GM12878 (cell line): Measurements from ENCODE around the gene PPP2R5A. TPM values are rescaled to one million over a fixed set of nuclear protein-coding genes. Genes with fewer than 3 reads are reported as not detected.

Source experiments
- ATAC-seq: fragments of 200-7000 bp; cut with Tn5 transposase; 3 replicates; pipeline ENCODE4 v1.9.1; 2020; ENCODE audit warnings: mild to moderate bottlenecking, moderate library complexity
- BruUV-seq: library from RNA; stranded (reverse); fragments of 400-500 nt; replicated peaks from 2 replicates; lab custom pipeline; 2021; lab: Mats Ljungman, UMichigan
- CTCF ChIA-PET: fragments of 300-600 bp; sonication (Branson Sonifier 250); formaldehyde crosslinking; extraction: SDS; loops from one replicate; lab custom pipeline; 2021; ENCODE audit warnings: inconsistent platforms; lab: Yijun Ruan, JAX
- POLR2A ChIA-PET: fragments of 350-600 bp; formaldehyde crosslinking; extraction: SDS; loops from one replicate; lab custom pipeline; 2021; ENCODE audit warnings: inconsistent platforms; lab: Charles Lee
- RAD21 ChIA-PET: fragments of 300-600 bp; sonication (Branson Sonifier 250); formaldehyde crosslinking; loops from one replicate; lab custom pipeline; 2023; ENCODE audit warnings: antibody characterized with exemption; ENCODE audit not compliant: unreplicated experiment; lab: Charles Lee
- SMC1A ChIA-PET: fragments of 300-600 bp; sonication (Branson Sonifier 250); formaldehyde crosslinking; loops from one replicate; lab custom pipeline; 2023; ENCODE audit not compliant: unreplicated experiment, uncharacterized antibody; lab: Charles Lee
- DNase-seq: peaks from one replicate; pipeline ENCODE4 v3.0.0-alpha.2; 2011; ENCODE audit warnings: low read depth, low spot score
- FAIRE-seq: peaks from 3 replicates; lab custom pipeline; 2011; peaks lifted over from hg19 to GRCh38; lab: Jason Lieb, UNC
- H2AFZ ChIP-seq: 2 replicates; pipeline ENCODE4 v1.6.0; 2011; ENCODE audit warnings: low read depth, low read length, control low read depth; ENCODE audit not compliant: control insufficient read depth
- H3K27ac ChIP-seq: 2 replicates; pipeline ENCODE4 v1.5.1; 2011; ENCODE audit warnings: control low read depth; ENCODE audit not compliant: control insufficient read depth, insufficient read depth
- H3K27me3 ChIP-seq, 2 experiments: replicated peaks in 1 of 2; 2 replicates each; pipeline versions ENCODE4 v1.6.0 to v1.6.1; 2011; ENCODE audit warnings: low read length in 1 of 2; ENCODE audit not compliant: control insufficient read depth in 2 of 2, insufficient read depth in 2 of 2
- H3K36me3 ChIP-seq, 2 experiments: 2 replicates each; pipeline ENCODE4 v1.5.1; 2011; ENCODE audit warnings: low read length in 1 of 2; ENCODE audit not compliant: control insufficient read depth in 2 of 2, insufficient read depth in 2 of 2
- H3K4me1 ChIP-seq: 2 replicates; pipeline ENCODE4 v1.6.1; 2011; ENCODE audit warnings: mild to moderate bottlenecking, low read length, moderate library complexity, mixed read lengths; ENCODE audit not compliant: control insufficient read depth, insufficient read depth
- H3K4me2 ChIP-seq: 2 replicates; pipeline ENCODE4 v1.6.0; 2011; ENCODE audit warnings: control low read depth; ENCODE audit not compliant: control insufficient read depth, insufficient read depth
- H3K4me3 ChIP-seq: fragments of 200-600 bp; sonication (generic); 2 replicates; pipeline ENCODE4 v1.5.1; 2016
- H3K79me2 ChIP-seq: 2 replicates; pipeline ENCODE4 v1.6.0; 2011; ENCODE audit warnings: low read length; ENCODE audit not compliant: control insufficient read depth, insufficient read depth
- H3K9ac ChIP-seq: 2 replicates; pipeline ENCODE4 v1.8.0; 2011; ENCODE audit warnings: low read length, control low read depth, mixed read lengths; ENCODE audit not compliant: control insufficient read depth, insufficient read depth
- H3K9me3 ChIP-seq: replicated peaks from 3 replicates; pipeline ENCODE4 v1.5.1; 2011; ENCODE audit warnings: mild to moderate bottlenecking, low read length; ENCODE audit not compliant: control insufficient read depth, insufficient read depth
- H4K20me1 ChIP-seq: 2 replicates; pipeline ENCODE4 v1.6.0; 2011; ENCODE audit not compliant: control insufficient read depth, insufficient read depth
- IKZF2 ChIP-seq, 2 experiments: fragments of 450-650 bp; IDR thresholded peaks; 2 replicates each; pipeline ENCODE4 v1.6.1; 2017; ENCODE audit warnings: mild to moderate bottlenecking in 2 of 2, moderate library complexity in 2 of 2
- NR2C1 ChIP-seq: fragments of 450-650 bp; IDR thresholded peaks from 2 replicates; pipeline ENCODE4 v1.6.1; 2017; ENCODE audit warnings: antibody characterized with exemption, mild to moderate bottlenecking, moderate library complexity
- TARDBP ChIP-seq: IDR thresholded peaks from 2 replicates; pipeline ENCODE4 v1.6.1; 2016; ENCODE audit warnings: borderline replicate concordance
- WGBS: methylation state at CpG from one replicate; pipeline ENCODE4 v1.1.6; 2016; ENCODE audit warnings: low lambda C conversion rate; ENCODE audit not compliant: insufficient replicate concordance, insufficient coverage; ENCODE audit errors: missing lambda C conversion rate; 5-methylcytosine and 5-hydroxymethylcytosine counted together
- in situ Hi-C: fragments of 300-500 bp; cut with MboI; formaldehyde crosslinking; loops from 9 replicates; pipeline ENCODE4 v1.14.3; 2018; ENCODE audit warnings: mixed read lengths
- intact Hi-C: fragments of 100-400 bp; cut with micrococcal nuclease; formaldehyde crosslinking; loops from one replicate; pipeline ENCODE4 v1.14.2; 2022; ENCODE audit not compliant: unreplicated experiment
- polyA plus RNA-seq, 11 experiments: library from polyadenylated mRNA; depleted of rRNA in 4 of 11; unstranded in 6 of 11; stranded (reverse) in 5 of 11; fragments of >200 nt; fragmentation: Nextera tagmentation in 4 of 11; fragmentation: Illumina TruSeq in 1 of 11; extraction: Ambion mirVana in 4 of 11; extraction: Trizol in 1 of 11; gene quantifications; 1 replicate in 1 of 11; 2 replicates in 10 of 11; pipeline versions ENCODE4 v1.2.1 to v1.2.3, GENCODE V29; 2011 to 2016; ENCODE audit warnings: inconsistent platforms in 2 of 11, missing spikeins in 2 of 11, low read depth in 1 of 11
- total RNA-seq, 4 experiments: library from RNA; depleted of rRNA in 3 of 4; stranded (reverse); fragments of >200 nt in 3 of 4; fragmentation: Illumina TruSeq in 1 of 4; extraction: Trizol in 1 of 4; gene quantifications; 2 replicates each; pipeline versions ENCODE4 v1.2.1 to v1.2.3, GENCODE V29; 2013 to 2021
- TF ChIP-seq, protein P1 (sequence below): fragments of 450-650 bp; formaldehyde crosslinking; IDR thresholded peaks from 2 replicates; pipeline ENCODE4 v1.4.0; 2020; ENCODE audit warnings: mild to moderate bottlenecking, moderate library complexity

PPP2R5A gene
- total and polyA plus RNA-seq, 10 of the 15 experiments (the other 5 are each of a cell fraction or from before 2014, with no cell fraction given) = 15.4 to 40.6 (median 32.5) TPM

DNA sequence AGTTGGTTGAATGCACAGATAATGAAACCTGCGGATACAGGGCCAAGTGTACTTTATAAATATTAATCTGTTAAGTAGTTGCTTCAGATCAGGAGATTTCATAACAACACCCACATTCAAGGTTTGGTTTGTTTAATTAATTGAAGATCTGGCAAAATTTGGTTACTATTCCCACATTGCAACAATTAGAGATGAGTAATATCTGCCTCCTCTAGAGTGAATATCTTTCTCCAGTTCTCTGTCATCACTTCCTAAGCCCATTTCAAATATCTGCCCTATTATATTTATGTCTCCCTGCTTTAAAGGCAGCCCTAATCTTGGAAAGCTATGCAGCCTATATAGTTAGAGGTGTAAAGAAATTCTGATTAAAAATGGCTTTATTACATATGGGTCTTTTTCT, 61.4 kb downstream of the PPP2R5A start (continued):
- TF ChIP-seq, protein P1, sequence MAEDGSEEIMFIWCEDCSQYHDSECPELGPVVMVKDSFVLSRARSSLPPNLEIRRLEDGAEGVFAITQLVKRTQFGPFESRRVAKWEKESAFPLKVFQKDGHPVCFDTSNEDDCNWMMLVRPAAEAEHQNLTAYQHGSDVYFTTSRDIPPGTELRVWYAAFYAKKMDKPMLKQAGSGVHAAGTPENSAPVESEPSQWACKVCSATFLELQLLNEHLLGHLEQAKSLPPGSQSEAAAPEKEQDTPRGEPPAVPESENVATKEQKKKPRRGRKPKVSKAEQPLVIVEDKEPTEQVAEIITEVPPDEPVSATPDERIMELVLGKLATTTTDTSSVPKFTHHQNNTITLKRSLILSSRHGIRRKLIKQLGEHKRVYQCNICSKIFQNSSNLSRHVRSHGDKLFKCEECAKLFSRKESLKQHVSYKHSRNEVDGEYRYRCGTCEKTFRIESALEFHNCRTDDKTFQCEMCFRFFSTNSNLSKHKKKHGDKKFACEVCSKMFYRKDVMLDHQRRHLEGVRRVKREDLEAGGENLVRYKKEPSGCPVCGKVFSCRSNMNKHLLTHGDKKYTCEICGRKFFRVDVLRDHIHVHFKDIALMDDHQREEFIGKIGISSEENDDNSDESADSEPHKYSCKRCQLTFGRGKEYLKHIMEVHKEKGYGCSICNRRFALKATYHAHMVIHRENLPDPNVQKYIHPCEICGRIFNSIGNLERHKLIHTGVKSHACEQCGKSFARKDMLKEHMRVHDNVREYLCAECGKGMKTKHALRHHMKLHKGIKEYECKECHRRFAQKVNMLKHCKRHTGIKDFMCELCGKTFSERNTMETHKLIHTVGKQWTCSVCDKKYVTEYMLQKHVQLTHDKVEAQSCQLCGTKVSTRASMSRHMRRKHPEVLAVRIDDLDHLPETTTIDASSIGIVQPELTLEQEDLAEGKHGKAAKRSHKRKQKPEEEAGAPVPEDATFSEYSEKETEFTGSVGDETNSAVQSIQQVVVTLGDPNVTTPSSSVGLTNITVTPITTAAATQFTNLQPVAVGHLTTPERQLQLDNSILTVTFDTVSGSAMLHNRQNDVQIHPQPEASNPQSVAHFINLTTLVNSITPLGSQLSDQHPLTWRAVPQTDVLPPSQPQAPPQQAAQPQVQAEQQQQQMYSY = no peak

GRCh38 chr1:212351588-212352362, 66.6 kb downstream of the PPP2R5A start:
- intact Hi-C loops (no loop called here), in situ Hi-C loops (no loop called here)
- H3K36me3 ChIP-seq = peaks cover 8 to 27% of the 10 kb centered on the region in 2 experiments
- H3K27me3 ChIP-seq = no peaks in the 10 kb centered on the region
- no peaks in the 10 kb centered on the region for H3K4me1 ChIP-seq
- SMC1A ChIA-PET = interaction anchor here (0.9 to 1.3 kb wide), 5 partner anchors 13 to 281 kb away, joined by 3 read pairs; no protein-coding TSS in a partner anchor
- no peaks in the 10 kb centered on the region for H4K20me1 ChIP-seq
- no peak for FAIRE-seq
- TF ChIP-seq TARDBP (no peak), IKZF2 (IDR thresholded peaks at IDR 0.05) (no peak), NR2C1 (no peak)
- H3K79me2 ChIP-seq = no peaks in the 10 kb centered on the region
- DNase-seq = no peak
- H3K4me2 ChIP-seq = no peak overlapping the region
- no peak overlapping the region for H3K27ac ChIP-seq
- POLR2A ChIA-PET = interaction anchor here (0.6 kb wide), 1 partner anchor 35 kb away, joined by 5 read pairs; no protein-coding TSS in a partner anchor
- ATAC-seq = no peak
- BruUV-seq = no TSS peak
- RAD21 ChIA-PET = interaction anchor here (1.1 to 1.6 kb wide), 3 partner anchors 35 to 104 kb away, joined by 3 to 5 read pairs (median 3); no protein-coding TSS in a partner anchor
- 95% methylated on average over 10 of the region's 10 CpGs for whole genome bisulfite sequencing
- H2AFZ ChIP-seq = no peak overlapping the region
- H3K9ac ChIP-seq = no peak overlapping the region
- CTCF ChIA-PET = interaction anchor here (0.9 to 1.8 kb wide), 6 partner anchors 9 to 288 kb away, joined by 3 to 9 read pairs (median 4); no protein-coding TSS in a partner anchor
- H3K9me3 ChIP-seq = no peaks in the 10 kb centered on the region
- H3K4me3 ChIP-seq = no peak overlapping the region
